Body of pancreas (tissue), 4 donors: ENCODE results near the gene FCHSD2. TPM values are rescaled to one million over a fixed set of nuclear protein-coding genes. Genes with fewer than 3 reads are reported as not detected.

Experiments
- ATAC-seq: fragments of 150-250 bp; one replicate; pipeline ENCODE4 v1.9.1; 2016
- DNase-seq, 4 donors: peaks; one replicate each; pipeline ENCODE4 v3.0.0-alpha.2; 2019
- H3K27ac ChIP-seq, 4 donors: fragments of 200-600 bp; sonication (generic); 1 replicate in 3 of 4; 2 replicates in 1 of 4; pipeline versions ENCODE4 v1.5.1 to v1.6.1; 2016 to 2019; ENCODE audit warnings: mild to moderate bottlenecking in 1 of 4, mixed read lengths in 1 of 4, moderate library complexity in 1 of 4
- H3K27me3 ChIP-seq, 2 donors: fragments of 200-600 bp; sonication (generic); one replicate each; pipeline ENCODE4 v1.6.0; 2016; ENCODE audit warnings: mild to moderate bottlenecking in 1 of 2
- H3K36me3 ChIP-seq, 2 donors: fragments of 200-600 bp; sonication (generic); replicated peaks in 1 of 2; 2 replicates each; pipeline ENCODE4 v1.5.1; 2016; ENCODE audit warnings: low read depth in 2 of 2; ENCODE audit not compliant: insufficient read depth in 1 of 2
- H3K4me1 ChIP-seq: fragments of 200-600 bp; sonication (generic); one replicate; pipeline ENCODE4 v1.6.0; 2016
- H3K4me3 ChIP-seq, 2 donors: fragments of 200-600 bp; sonication (generic); 1 replicate in 1 of 2; 2 replicates in 1 of 2; pipeline ENCODE4 v1.5.1; 2016 to 2019
- H3K9me3 ChIP-seq, 3 donors: fragments of 200-600 bp; sonication (generic); 1 replicate in 2 of 3; 2 replicates in 1 of 3; pipeline ENCODE4 v1.5.1; 2016
- CTCF ChIP-seq, 7 experiments: fragments of 450-650 bp in 4 of 7; fragments of 200-600 bp in 3 of 7; sonication (generic) in 3 of 7; IDR thresholded peaks; one replicate each; pipeline ENCODE4 v1.5.1; 2016 to 2019; ENCODE audit warnings: antibody characterized with exemption in 7 of 7
- POLR2A ChIP-seq, 3 donors: fragments of 450-650 bp; IDR thresholded peaks; one replicate each; pipeline ENCODE4 v1.6.1; 2016; ENCODE audit warnings: antibody characterized with exemption in 3 of 3, mild to moderate bottlenecking in 2 of 3
- WGBS, 2 donors: methylation state at CpG; one replicate each; pipeline ENCODE4 v1.1.5; 2017; 5-methylcytosine and 5-hydroxymethylcytosine counted together
- intact Hi-C: fragments of 100-400 bp; cut with DNase I; formaldehyde crosslinking; loops from one replicate; pipeline ENCODE4 v1.15.1; 2023
- total RNA-seq, 2 donors: library from RNA; depleted of rRNA; stranded (reverse); fragments of >200 nt; gene quantifications; one replicate each; pipeline ENCODE4 v1.1.0, GENCODE V29; 2016

Gene FCHSD2
- total RNA-seq, 2 donors from 2014 or later: 7.3 to 8.0 TPM

- WGBS, 2 donors: 93 to 98% methylated on average over 2 of the region's 2 CpGs
These were observed 188.5 kb downstream of the FCHSD2 start for GRCh38 chr11:72953637-72954036.

GRCh38 chr11:72951888-72952287 is 190.2 kb downstream of the FCHSD2 start:
- H3K4me3 ChIP-seq: no peak overlapping the region
- intact Hi-C loops: no loop called here
- H3K36me3 ChIP-seq: no peaks in the 10 kb centered on the region
- DNase-seq (no peak), ATAC-seq (no peak)
- no peaks in the 10 kb centered on the region for H3K4me1 ChIP-seq
- H3K27ac ChIP-seq: no peak overlapping the region
- TF ChIP-seq CTCF (IDR thresholded peaks at IDR 0.05): no peak
- no peak for TF ChIP-seq POLR2A (IDR thresholded peaks at IDR 0.05)
- H3K9me3 ChIP-seq: no peaks in the 10 kb centered on the region
- H3K27me3 ChIP-seq: no peaks in the 10 kb centered on the region

More at GRCh38 chr11:72953637-72954036, 188.5 kb downstream of the FCHSD2 start:
- no peak overlapping the region for H3K27ac ChIP-seq
- no peak for TF ChIP-seq POLR2A (IDR thresholded peaks at IDR 0.05)
- TF ChIP-seq CTCF (IDR thresholded peaks at IDR 0.05): no peak
- no peaks in the 10 kb centered on the region for H3K27me3 ChIP-seq
- no peaks in the 10 kb centered on the region for H3K36me3 ChIP-seq
- DNase-seq (no peak), ATAC-seq (no peak)
- H3K4me1 ChIP-seq: no peaks in the 10 kb centered on the region
- intact Hi-C loops: no loop called here
- no peaks in the 10 kb centered on the region for H3K9me3 ChIP-seq
- H3K4me3 ChIP-seq: no peak overlapping the region

GRCh38 chr11:72951193-72951592 is 190.9 kb downstream of the FCHSD2 start:
- no peaks in the 10 kb centered on the region for H3K9me3 ChIP-seq
- no peak overlapping the region for H3K27ac ChIP-seq
- ATAC-seq (no peak), DNase-seq (peak in 1 of 4 donors; percentile 11)
- WGBS, 2 donors: 48 to 50% methylated on average over 4 of the region's 4 CpGs
- H3K4me3 ChIP-seq: no peak overlapping the region
- no peaks in the 10 kb centered on the region for H3K4me1 ChIP-seq
- H3K36me3 ChIP-seq: no peaks in the 10 kb centered on the region
- H3K27me3 ChIP-seq: no peaks in the 10 kb centered on the region
- TF ChIP-seq POLR2A (IDR thresholded peaks at IDR 0.05) (no peak), CTCF (IDR thresholded peaks at IDR 0.05) (no peak)
- intact Hi-C loops: no loop called here

- intact Hi-C loops: no loop called here
- Histone ChIP-seq H3K27me3 (no peaks in the 10 kb centered on the region), H3K4me3 (no peak overlapping the region), H3K9me3 (no peaks in the 10 kb centered on the region), H3K36me3 (no peaks in the 10 kb centered on the region), H3K4me1 (no peaks in the 10 kb centered on the region), H3K27ac (no peak overlapping the region)
- ATAC-seq (no peak), DNase-seq (no peak)
- WGBS, 2 donors: 96 to 97% methylated on average over 3 of the region's 3 CpGs
- TF ChIP-seq CTCF (IDR thresholded peaks at IDR 0.05): no peak
- TF ChIP-seq POLR2A (IDR thresholded peaks at IDR 0.05): no peak
These were observed 191.4 kb downstream of the FCHSD2 start for GRCh38 chr11:72950685-72951084.

- ATAC-seq (no peak), DNase-seq (no peak)
- 77 to 87% methylated on average over 1 of the region's 1 CpG for WGBS, 2 donors
- TF ChIP-seq POLR2A (IDR thresholded peaks at IDR 0.05) (no peak), CTCF (IDR thresholded peaks at IDR 0.05) (no peak)
- intact Hi-C loops: no loop called here
- no peaks in the 10 kb centered on the region for H3K27me3 ChIP-seq
- no peaks in the 10 kb centered on the region for H3K9me3 ChIP-seq
- no peaks in the 10 kb centered on the region for H3K36me3 ChIP-seq
- H3K4me3 ChIP-seq: no peak overlapping the region
- H3K4me1 ChIP-seq: no peaks in the 10 kb centered on the region
- no peak overlapping the region for H3K27ac ChIP-seq
These were observed 194.9 kb downstream of the FCHSD2 start for GRCh38 chr11:72947229-72947628.
